GM10248 (cell line): ENCODE data around the gene TRRAP.
"Not testable (repeated sequence)": the region's sequence is repeated elsewhere in the genome, so short reads cannot be mapped to it uniquely, and the experiment has no call there.

Experiments
- CTCF ChIA-PET: fragments of 300-600 bp; sonication (Branson Sonifier 250); formaldehyde crosslinking; extraction: SDS; loops from one replicate; lab custom pipeline; 2021; ENCODE audit warnings: antibody characterized with exemption; lab: Yijun Ruan, JAX
- POLR2A ChIA-PET: fragments of 350-650 bp; sonication (Branson Sonifier 250); formaldehyde crosslinking; extraction: SDS; loops from one replicate; lab custom pipeline; 2020; ENCODE audit warnings: antibody characterized with exemption; lab: Yijun Ruan, JAX
- DNase-seq: peaks from one replicate; pipeline ENCODE4 v3.0.0; 2012; ENCODE audit errors: extremely low spot score
- TF ChIP-seq, protein P1 (sequence below): IDR thresholded peaks from 2 replicates; pipeline ENCODE4 v1.5.1; 2012; ENCODE audit warnings: mild to moderate bottlenecking, low read depth; ENCODE audit errors: extremely low read depth, missing control alignments, control extremely low read depth

TRRAP gene

DNA sequence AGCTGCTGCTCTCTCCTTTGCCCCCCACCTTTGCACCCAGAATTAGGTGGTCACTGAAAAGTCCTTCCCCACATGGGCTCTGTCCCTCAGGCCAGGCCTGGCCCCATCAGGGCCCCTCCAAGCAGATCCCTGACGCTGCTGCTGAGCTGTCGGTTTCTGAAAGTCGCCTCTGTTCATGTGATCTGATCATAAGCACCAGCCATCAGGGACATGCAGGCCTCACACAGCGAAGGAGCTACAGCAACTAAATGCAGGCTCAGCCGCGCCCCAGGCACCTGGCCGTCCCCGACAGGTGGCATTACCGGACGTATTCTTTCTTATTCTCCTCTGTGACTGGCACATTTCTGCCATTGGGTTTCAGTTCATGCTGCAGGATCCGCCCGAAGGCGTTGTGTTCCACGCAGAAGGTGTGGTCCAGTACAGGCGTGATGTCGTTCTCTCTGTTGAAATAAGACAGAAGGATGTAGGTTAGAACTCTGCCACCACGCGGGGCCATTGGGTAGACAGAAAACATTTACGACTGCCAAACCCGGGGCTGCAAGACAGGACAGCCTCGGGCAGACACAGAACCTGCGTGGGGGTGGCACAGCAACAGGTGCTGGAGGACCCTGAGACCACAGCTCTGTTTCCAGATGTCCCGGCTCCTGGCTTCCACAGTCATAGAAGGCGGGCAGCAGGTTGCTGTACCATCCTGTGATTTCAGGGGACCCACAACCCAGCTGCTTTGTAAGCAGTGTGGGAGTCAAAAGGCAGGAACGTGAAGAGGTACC is 159.9 kb downstream of the TRRAP start:
- DNase-seq: no peak
- ChIA-PET POLR2A (no interaction called here), CTCF (interaction anchor here (1.0 to 5.9 kb wide), 5 partner anchors 9 to 349 kb away, joined by 3 to 36 read pairs (median 3); no protein-coding TSS in a partner anchor)
- TF ChIP-seq, protein P1, sequence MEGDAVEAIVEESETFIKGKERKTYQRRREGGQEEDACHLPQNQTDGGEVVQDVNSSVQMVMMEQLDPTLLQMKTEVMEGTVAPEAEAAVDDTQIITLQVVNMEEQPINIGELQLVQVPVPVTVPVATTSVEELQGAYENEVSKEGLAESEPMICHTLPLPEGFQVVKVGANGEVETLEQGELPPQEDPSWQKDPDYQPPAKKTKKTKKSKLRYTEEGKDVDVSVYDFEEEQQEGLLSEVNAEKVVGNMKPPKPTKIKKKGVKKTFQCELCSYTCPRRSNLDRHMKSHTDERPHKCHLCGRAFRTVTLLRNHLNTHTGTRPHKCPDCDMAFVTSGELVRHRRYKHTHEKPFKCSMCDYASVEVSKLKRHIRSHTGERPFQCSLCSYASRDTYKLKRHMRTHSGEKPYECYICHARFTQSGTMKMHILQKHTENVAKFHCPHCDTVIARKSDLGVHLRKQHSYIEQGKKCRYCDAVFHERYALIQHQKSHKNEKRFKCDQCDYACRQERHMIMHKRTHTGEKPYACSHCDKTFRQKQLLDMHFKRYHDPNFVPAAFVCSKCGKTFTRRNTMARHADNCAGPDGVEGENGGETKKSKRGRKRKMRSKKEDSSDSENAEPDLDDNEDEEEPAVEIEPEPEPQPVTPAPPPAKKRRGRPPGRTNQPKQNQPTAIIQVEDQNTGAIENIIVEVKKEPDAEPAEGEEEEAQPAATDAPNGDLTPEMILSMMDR: no peak

DNA sequence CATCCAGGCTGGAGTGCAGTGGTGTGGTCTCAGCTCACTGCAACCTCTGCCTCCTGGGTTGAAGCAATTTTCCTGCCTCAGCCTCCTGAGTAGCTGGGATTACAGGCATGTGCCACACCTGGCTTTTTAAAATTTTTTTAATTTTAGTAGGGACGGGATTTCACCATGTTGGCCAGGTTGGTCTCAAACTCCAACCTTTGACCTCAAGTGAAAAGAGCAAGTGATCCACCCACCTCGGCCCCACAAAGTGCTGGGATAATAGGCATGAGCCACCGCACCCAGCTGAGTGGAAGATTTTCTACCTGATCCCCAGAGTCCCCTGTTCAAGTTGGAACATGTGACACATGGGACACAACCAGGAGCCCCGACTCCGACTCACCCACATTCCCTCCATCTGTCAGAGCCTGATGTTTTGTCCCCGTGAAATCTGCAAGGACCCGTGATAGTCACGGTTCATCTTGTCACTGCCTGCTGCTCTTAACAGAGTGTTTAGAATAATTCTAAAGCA is 161.1 kb downstream of the TRRAP start:
- TF ChIP-seq, protein P1: no peak
- no peak for DNase-seq
- ChIA-PET POLR2A (no interaction called here), CTCF (interaction anchor here (0.8 to 5.9 kb wide), 6 partner anchors 19 to 348 kb away, joined by 3 to 36 read pairs (median 4); no protein-coding TSS in a partner anchor)

DNA sequence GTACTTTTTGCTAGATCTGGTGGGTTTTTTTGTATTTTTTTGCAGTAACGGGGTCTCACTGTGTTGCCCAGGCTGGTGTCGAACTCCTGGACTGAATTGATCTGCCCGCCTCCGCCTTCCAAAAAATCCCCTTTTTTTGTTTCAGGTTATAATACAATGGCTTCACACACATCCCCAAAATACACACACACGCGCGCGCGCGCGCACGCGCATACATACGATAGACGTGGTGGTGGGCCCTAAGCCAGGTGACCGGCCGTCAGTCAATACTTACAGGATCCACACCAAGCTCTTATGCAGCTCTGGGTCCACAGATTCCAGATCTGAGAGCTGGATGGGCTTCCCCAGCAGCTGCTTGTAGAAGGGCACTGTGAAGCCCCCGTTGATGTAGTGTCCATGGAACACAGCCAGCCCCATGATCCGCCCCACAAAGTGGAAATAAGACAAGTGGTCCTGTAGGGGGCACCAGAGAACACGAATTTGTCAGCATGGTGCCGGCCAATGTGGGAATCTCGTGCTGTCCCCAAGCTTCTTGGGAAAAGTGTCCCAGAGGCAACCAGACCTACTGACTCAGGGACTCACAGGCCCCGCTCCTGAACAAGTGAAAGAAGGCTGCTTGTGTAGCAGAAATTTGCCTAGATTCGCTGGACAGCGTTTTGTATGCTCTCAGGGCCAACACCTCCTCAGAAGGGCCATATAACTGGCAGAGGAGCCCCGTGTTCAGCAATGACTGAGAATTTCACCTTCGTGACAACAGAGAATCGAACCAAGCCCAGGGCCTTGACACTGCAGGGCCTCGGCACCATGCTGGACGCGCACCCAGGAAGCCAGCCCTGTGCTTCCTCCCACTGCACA is 162.0 kb downstream of the TRRAP start:
- TF ChIP-seq, protein P1: peak; percentile 83
- ChIA-PET POLR2A (interaction anchor here (0.5 kb wide), 1 partner anchor 376 kb away, joined by 3 read pairs; no protein-coding TSS in a partner anchor), CTCF (interaction anchor here (1.0 to 5.9 kb wide), 12 partner anchors 9 to 347 kb away, joined by 3 to 36 read pairs (median 4); no protein-coding TSS in a partner anchor)
- DNase-seq: peak; percentile 86

DNA sequence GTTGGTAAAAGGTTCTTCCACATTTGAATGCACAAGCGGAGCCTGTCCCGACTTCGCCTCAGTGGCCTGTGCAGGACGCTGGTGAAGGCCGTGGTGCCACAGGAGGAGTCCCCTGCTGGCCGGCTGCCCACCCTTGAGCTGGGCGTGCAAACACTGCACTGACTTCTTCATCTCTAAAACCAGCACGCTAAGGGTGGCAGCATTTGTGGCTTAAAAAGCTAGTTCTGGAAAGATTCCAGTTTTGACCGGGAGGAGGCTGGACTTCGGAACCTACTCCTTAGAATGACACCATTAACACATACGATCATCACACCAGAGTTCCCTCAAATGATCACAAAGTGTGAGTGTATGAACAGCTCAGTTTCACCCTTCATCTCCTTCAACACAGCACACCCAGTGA is 163.2 kb downstream of the TRRAP start:
- TF ChIP-seq, protein P1: no peak
- DNase-seq: no peak
- CTCF ChIA-PET: interaction anchor here (0.8 to 5.9 kb wide), 7 partner anchors 10 to 345 kb away, joined by 3 to 36 read pairs (median 3); no protein-coding TSS in a partner anchor
- POLR2A ChIA-PET: no interaction called here

DNA sequence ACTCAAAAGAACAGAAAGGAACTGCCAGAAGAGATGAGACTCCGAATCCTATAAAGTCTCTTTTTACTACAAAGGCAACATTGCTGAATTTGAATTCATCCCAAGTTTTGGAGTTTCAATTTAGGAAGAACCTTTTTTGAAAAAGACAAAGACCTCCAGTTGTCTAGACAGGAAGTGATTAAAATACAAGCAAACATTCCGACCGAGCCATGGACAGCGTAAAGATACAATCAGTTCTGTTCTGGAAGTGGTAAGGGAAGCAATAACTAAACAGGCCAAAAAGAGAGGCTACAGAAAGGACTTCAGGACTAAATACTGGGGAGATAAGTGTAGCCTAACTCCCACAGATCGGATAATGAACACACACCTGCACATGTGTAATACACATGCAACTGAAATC is 164.6 kb downstream of the TRRAP start:
- DNase-seq: no peak
- TF ChIP-seq, protein P1: no peak
- ChIA-PET POLR2A (no interaction called here), CTCF (interaction anchor here (0.9 kb wide), 1 partner anchor 36 kb away, joined by 3 read pairs; no protein-coding TSS in a partner anchor)

DNA sequence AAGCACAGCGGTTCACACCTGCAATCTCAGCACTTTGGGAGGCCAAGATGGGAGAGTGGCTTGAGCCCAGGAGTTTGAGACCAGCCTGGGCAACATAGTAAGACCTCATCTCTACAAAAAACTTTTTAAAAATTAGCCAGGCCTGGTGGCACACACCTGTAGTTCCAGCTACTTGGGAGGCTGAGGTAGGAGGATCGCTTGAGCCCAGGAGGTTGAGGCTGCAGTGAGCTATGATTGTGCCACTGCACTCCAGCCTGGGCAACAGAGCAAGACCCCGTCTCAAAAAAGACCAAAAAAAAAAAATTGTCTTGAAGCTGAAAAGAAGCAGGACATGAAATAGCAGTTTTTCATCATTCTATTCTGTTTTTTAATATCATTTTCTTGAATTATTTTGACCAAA is 166.5 kb downstream of the TRRAP start:
- DNase-seq, POLR2A ChIA-PET, CTCF ChIA-PET: not testable (repeated sequence)

DNA sequence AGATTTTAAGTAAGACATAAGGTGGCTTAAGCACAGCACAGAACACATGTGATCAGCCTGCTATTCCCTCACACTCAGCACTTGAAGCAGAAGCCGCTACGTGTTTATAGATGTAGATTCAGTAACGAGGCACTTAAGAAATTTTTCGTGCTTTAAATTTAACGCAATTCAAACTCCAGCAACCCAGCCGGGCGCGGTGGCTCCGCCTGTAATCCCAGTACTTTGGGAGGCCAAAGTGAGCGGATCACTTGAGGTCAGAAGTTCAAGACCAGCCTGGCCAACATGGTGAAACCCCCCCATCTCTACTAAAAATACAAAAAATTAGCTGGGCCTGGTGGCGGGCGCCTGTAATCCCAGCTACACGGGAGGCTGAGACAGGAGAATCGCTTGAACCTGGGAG is 167.9 kb downstream of the TRRAP start:
- DNase-seq, CTCF ChIA-PET, POLR2A ChIA-PET: not testable (repeated sequence)
